Skin of body (tissue), 2 donors: Measurements from ENCODE around the gene CHRDL2. TPM values are rescaled to one million over a fixed set of nuclear protein-coding genes. Genes with fewer than 3 reads are reported as not detected.

ENCODE experiments used
- DNase-seq: peaks from one replicate; lab custom pipeline; 2025; lab: John Stamatoyannopoulos, UW
- total RNA-seq: library from RNA; depleted of rRNA; stranded (reverse); fragments of >200 nt; gene quantifications from one replicate; pipeline ENCODE4 v1.2.3, GENCODE V29; 2014

The CHRDL2 gene
- total RNA-seq, 1 donor from 2014 or later = 0.30 TPM

GRCh38 chr11:74748211-74749126 is 17.2 kb upstream of the CHRDL2 start, which contains the start of gene RNF169:
Gene RNF169, plus strand, starts transcription at chr11:74748849. Its CDS starts 32 bp downstream, at chr11:74748881.
- peak; percentile 95 for DNase-seq

GRCh38 chr11:74746868-74747267 is 15.6 kb upstream of the CHRDL2 start:
- no peak for DNase-seq

- no peak for DNase-seq
These were observed 13.1 kb upstream of the CHRDL2 start for GRCh38 chr11:74744277-74744676.

- no peak for DNase-seq
These were observed 12.4 kb upstream of the CHRDL2 start for GRCh38 chr11:74743640-74744039.

- no peak for DNase-seq
These were observed 10.8 kb upstream of the CHRDL2 start for GRCh38 chr11:74742070-74742469.

GRCh38 chr11:74739546-74740270 is 8.5 kb upstream of the CHRDL2 start:
- DNase-seq = peak; percentile 59

GRCh38 chr11:74736031-74736430 is 4.8 kb upstream of the CHRDL2 start:
- no peak for DNase-seq

- DNase-seq = no peak
These were observed 4.2 kb upstream of the CHRDL2 start for GRCh38 chr11:74735365-74735928.

GRCh38 chr11:74734559-74734925 is 3.3 kb upstream of the CHRDL2 start:
- no peak for DNase-seq

- DNase-seq = no peak
These were observed 510 bp downstream of the CHRDL2 start for GRCh38 chr11:74730571-74731260.

- DNase-seq = no peak
These were observed 1.8 kb downstream of the CHRDL2 start for GRCh38 chr11:74729397-74729796.

- DNase-seq = peak; percentile 15
These were observed 4.6 kb downstream of the CHRDL2 start for GRCh38 chr11:74726547-74727182.

GRCh38 chr11:74725701-74726100 is 5.5 kb downstream of the CHRDL2 start:
- DNase-seq = no peak

- DNase-seq = no peak
These were observed 7.7 kb downstream of the CHRDL2 start for GRCh38 chr11:74723511-74723910.

- no peak for DNase-seq
These were observed 9.8 kb downstream of the CHRDL2 start for GRCh38 chr11:74721479-74721835.

GRCh38 chr11:74720596-74721478 is 10.4 kb downstream of the CHRDL2 start:
- no peak for DNase-seq

- no peak for DNase-seq
These were observed 12.2 kb downstream of the CHRDL2 start for GRCh38 chr11:74719011-74719410.

- no peak for DNase-seq
These were observed 13.8 kb downstream of the CHRDL2 start for GRCh38 chr11:74717221-74717969.

GRCh38 chr11:74714904-74715303 is 16.3 kb downstream of the CHRDL2 start:
- DNase-seq = no peak
